ENCODE data around the gene ADAMTSL3.

The ADAMTSL3 gene

GRCh38 chr15:83917432-83917831 lies 263.5 kb downstream of the ADAMTSL3 start:
- H3K27me3 Mint-ChIP-seq, result peaks cover 2% of the 10 kb centered on the region
- no peak overlapping the region for H3K4me3 Mint-ChIP-seq
- no peak overlapping the region for H3K27ac Mint-ChIP-seq
- H3K9me3 Mint-ChIP-seq, result no peaks in the 10 kb centered on the region
- no peak for DNase-seq (ENCODE audit: low spot score in 2 of 2)
- H3K4me1 Mint-ChIP-seq, result peaks cover 6% of the 10 kb centered on the region
- no peak for ATAC-seq (ENCODE audit: low read depth)
- no peaks in the 10 kb centered on the region for H3K36me3 Mint-ChIP-seq

DNA sequence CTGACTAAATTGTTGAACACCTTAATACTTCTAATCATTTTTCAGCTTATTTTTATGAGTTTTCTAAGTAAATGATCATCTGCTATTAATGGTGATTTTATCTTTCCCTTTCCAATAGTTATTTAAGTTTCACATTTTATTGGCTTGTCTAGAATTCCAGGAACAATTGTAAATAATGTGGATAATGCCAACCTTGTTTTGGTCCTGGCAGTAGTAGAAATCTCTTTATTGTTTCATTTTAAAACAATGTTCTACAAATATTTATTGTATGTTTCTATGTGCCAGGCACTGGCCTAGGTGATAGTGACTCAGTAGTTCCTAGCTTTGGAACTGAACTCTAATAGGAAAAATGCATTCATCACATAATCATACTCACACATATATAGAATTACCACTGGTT lies 264.1 kb downstream of the ADAMTSL3 start:
- ATAC-seq (ENCODE audit: low read depth) (no peak), DNase-seq (ENCODE audit: low spot score in 2 of 2) (no peak)
- Mint-ChIP-seq H3K9me3 (no peaks in the 10 kb centered on the region), H3K36me3 (no peaks in the 10 kb centered on the region), H3K4me1 (peaks cover 6% of the 10 kb centered on the region), H3K27me3 (peaks cover 2% of the 10 kb centered on the region), H3K27ac (no peak overlapping the region), H3K4me3 (no peak overlapping the region)

GRCh38 chr15:83919319-83919830 lies 265.5 kb downstream of the ADAMTSL3 start:
- Mint-ChIP-seq H3K9me3 (no peaks in the 10 kb centered on the region), H3K36me3 (no peaks in the 10 kb centered on the region), H3K27me3 (peaks cover 2% of the 10 kb centered on the region), H3K27ac (no peak overlapping the region), H3K4me1 (peaks cover 6% of the 10 kb centered on the region), H3K4me3 (no peak overlapping the region)
- ATAC-seq (ENCODE audit: low read depth) (no peak), DNase-seq (ENCODE audit: low spot score in 2 of 2) (no peak)

GRCh38 chr15:83919978-83920510 lies 266.1 kb downstream of the ADAMTSL3 start:
- no peak overlapping the region for H3K27ac Mint-ChIP-seq
- H3K36me3 Mint-ChIP-seq, result no peaks in the 10 kb centered on the region
- H3K4me3 Mint-ChIP-seq, result no peak overlapping the region
- ATAC-seq (ENCODE audit: low read depth), result no peak
- H3K4me1 Mint-ChIP-seq, result peaks cover 6% of the 10 kb centered on the region
- peaks cover 2% of the 10 kb centered on the region for H3K27me3 Mint-ChIP-seq
- no peak for DNase-seq (ENCODE audit: low spot score in 2 of 2)
- H3K9me3 Mint-ChIP-seq, result no peaks in the 10 kb centered on the region

DNA sequence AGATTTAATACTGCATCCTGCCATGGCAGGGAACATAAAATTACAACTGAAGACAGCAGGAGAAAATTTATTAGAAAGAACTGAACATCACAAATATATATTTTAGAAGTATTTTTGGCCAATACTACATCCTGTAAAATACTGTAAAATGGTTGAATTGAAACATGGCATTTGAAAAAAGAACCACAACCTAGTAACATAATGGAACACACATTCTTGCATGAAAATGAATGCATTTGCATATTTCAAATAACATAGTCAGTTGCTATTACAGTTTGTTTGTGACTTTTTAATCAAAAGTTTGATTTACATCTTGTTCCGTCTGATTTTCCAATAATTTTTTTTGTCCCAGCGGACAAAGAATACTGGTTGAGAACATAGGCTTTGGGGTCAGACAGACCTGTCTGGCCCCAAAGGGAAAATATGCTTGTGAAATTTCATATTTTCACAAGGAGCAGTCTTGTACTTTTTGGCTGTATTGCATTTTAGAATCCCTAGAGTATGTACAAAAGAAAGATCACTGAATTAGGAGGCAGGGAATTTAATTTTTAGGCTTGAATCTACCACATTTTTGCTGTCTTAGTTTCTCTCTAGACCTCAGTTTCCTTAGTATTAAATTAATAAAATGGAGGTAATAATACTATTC lies 268.8 kb downstream of the ADAMTSL3 start:
- Mint-ChIP-seq H3K9me3 (no peaks in the 10 kb centered on the region), H3K36me3 (no peaks in the 10 kb centered on the region), H3K4me1 (peaks cover 6% of the 10 kb centered on the region), H3K27ac (no peak overlapping the region), H3K4me3 (no peak overlapping the region), H3K27me3 (peaks cover 2% of the 10 kb centered on the region)
- ATAC-seq (ENCODE audit: low read depth), result no peak
- no peak for DNase-seq (ENCODE audit: low spot score in 2 of 2)

GRCh38 chr15:83926116-83926515 lies 272.2 kb downstream of the ADAMTSL3 start:
- Mint-ChIP-seq H3K36me3 (no peaks in the 10 kb centered on the region), H3K27ac (no peak overlapping the region), H3K27me3 (peaks cover 7% of the 10 kb centered on the region), H3K4me1 (no peaks in the 10 kb centered on the region), H3K4me3 (no peak overlapping the region), H3K9me3 (no peaks in the 10 kb centered on the region)
- no peak for DNase-seq (ENCODE audit: low spot score in 2 of 2)
- ATAC-seq (ENCODE audit: low read depth), result no peak

GRCh38 chr15:83927704-83928391 lies 273.9 kb downstream of the ADAMTSL3 start:
- no peak for DNase-seq (ENCODE audit: low spot score in 2 of 2)
- Mint-ChIP-seq H3K36me3 (no peaks in the 10 kb centered on the region), H3K4me1 (no peaks in the 10 kb centered on the region), H3K27ac (no peak overlapping the region), H3K4me3 (no peak overlapping the region), H3K9me3 (peaks cover 2% of the 10 kb centered on the region), H3K27me3 (peaks cover 7% of the 10 kb centered on the region)
- ATAC-seq (ENCODE audit: low read depth), result no peak

DNA sequence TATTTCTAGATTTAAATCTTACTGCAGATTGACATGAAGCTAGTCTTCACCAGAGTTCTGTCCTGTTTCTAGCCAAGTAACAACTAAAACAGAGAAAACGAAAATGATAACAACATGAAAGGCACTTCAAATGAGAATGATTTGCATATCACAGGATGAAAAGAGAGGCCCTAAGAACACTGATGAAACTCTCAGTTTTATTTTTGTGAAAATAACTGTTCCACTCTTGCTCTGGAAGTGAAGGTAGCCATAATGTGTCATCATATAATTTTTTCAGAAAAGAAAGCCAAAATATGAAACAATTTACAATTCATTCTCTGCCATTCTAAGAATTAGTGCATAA lies 274.4 kb downstream of the ADAMTSL3 start:
- Mint-ChIP-seq H3K27ac (no peak overlapping the region), H3K27me3 (peaks cover 7% of the 10 kb centered on the region), H3K4me1 (no peaks in the 10 kb centered on the region), H3K9me3 (peaks cover 7% of the 10 kb centered on the region), H3K36me3 (no peaks in the 10 kb centered on the region), H3K4me3 (no peak overlapping the region)
- DNase-seq (ENCODE audit: low spot score in 2 of 2) (no peak), ATAC-seq (ENCODE audit: low read depth) (no peak)

DNA sequence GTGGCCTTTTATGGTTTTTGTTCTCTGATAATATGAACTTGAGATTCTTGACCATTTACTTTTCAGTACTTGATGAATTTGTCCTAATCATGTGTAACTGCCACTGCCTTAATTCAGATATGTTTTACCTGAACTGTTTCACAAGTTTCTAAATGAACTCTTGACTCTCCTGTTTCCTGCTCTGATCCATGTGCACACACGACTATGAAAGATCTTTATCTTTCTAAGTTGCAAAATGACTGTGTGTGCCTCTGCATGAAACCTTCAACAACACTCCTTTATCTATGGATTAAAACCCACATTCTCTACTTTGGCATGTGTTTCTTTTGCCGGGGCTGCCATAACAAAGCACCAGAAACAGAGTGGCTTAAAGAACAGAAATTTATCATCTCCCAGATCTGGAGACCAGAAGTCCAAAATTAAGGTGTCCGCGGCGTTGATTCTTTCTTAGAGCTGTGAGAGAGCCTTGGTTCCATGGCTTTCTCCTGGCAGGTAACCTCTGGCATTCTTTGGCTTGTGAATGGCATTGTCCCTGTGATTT lies 275.0 kb downstream of the ADAMTSL3 start:
- no peaks in the 10 kb centered on the region for H3K36me3 Mint-ChIP-seq
- no peak overlapping the region for H3K4me3 Mint-ChIP-seq
- H3K4me1 Mint-ChIP-seq, result no peaks in the 10 kb centered on the region
- DNase-seq (ENCODE audit: low spot score in 2 of 2), result no peak
- peaks cover 9% of the 10 kb centered on the region for H3K9me3 Mint-ChIP-seq
- H3K27me3 Mint-ChIP-seq, result peaks cover 7% of the 10 kb centered on the region
- no peak for ATAC-seq (ENCODE audit: low read depth)
- H3K27ac Mint-ChIP-seq, result no peak overlapping the region

GRCh38 chr15:83929619-83930018 lies 275.7 kb downstream of the ADAMTSL3 start:
- H3K4me1 Mint-ChIP-seq, result no peaks in the 10 kb centered on the region
- no peak overlapping the region for H3K27ac Mint-ChIP-seq
- H3K27me3 Mint-ChIP-seq, result peaks cover 7% of the 10 kb centered on the region
- DNase-seq (ENCODE audit: low spot score in 2 of 2) (no peak), ATAC-seq (ENCODE audit: low read depth) (no peak)
- H3K9me3 Mint-ChIP-seq, result peaks cover 12% of the 10 kb centered on the region
- no peak overlapping the region for H3K4me3 Mint-ChIP-seq
- H3K36me3 Mint-ChIP-seq, result no peaks in the 10 kb centered on the region

DNA sequence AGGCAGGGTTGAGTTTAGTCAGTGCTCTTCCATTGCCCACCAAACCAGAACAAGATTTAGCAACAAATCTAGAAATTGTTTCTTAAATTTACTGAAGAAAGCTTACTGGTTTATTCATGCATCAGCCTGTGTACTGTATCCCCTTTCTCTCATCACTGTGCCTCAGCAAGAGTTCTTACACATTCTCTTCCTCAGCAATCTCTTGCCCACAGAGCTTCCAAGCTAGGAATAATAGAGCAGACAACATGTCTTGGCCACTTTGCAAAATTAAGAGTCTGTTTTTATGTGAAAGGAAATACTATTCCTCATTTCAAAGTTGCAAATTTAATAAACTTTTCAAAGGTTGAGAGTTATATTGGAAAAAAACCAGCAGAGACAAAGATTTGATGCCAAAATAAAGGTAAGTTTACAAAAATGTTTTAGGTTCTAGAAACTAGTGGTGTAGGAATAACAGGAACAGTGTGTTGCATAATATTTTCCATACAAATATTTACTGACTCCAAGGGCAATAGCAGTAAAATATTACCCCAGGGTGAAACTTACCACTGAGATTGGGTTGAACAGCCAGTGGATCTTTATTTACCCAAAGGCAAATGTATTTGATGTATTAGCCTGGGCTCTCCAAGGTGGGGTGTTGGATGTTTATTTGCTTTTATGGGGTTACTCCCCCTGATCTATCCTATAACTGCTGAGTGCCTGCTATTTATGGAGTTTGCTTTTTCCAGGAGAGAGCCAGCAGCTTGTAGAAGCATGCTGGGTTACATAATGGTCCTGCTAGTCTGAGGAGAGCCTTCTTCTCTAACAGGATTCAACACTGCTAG lies 276.7 kb downstream of the ADAMTSL3 start:
- no peak for DNase-seq (ENCODE audit: low spot score in 2 of 2)
- Mint-ChIP-seq H3K27ac (no peak overlapping the region), H3K27me3 (peaks cover 7% of the 10 kb centered on the region), H3K36me3 (no peaks in the 10 kb centered on the region), H3K9me3 (peaks cover 14% of the 10 kb centered on the region), H3K4me1 (no peaks in the 10 kb centered on the region), H3K4me3 (no peak overlapping the region)
- no peak for ATAC-seq (ENCODE audit: low read depth)

DNA sequence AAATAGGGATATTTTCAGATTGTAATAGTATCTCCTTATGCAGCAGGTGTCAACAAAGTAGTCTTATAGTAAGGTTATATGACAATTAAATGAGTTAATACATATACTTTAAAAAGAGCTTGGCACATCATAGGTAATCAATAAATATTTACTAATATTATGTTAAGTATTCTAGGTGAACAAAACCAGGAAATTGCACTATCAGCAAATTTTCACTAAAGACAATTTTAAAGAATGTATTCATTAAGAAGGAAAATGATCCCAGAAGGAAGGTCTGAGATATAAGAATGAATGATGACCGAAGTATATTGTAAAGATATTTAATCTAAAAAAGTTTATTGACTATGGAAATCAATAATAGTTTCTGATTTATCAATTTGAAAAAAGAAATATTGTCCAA lies 281.9 kb downstream of the ADAMTSL3 start:
- DNase-seq (ENCODE audit: low spot score in 2 of 2) (no peak), ATAC-seq (ENCODE audit: low read depth) (no peak)
- no peaks in the 10 kb centered on the region for H3K27me3 Mint-ChIP-seq
- H3K4me1 Mint-ChIP-seq, result peaks cover 2% of the 10 kb centered on the region
- peaks cover 17% of the 10 kb centered on the region for H3K9me3 Mint-ChIP-seq
- H3K27ac Mint-ChIP-seq, result no peak overlapping the region
- no peak overlapping the region for H3K4me3 Mint-ChIP-seq
- H3K36me3 Mint-ChIP-seq, result no peaks in the 10 kb centered on the region

DNA sequence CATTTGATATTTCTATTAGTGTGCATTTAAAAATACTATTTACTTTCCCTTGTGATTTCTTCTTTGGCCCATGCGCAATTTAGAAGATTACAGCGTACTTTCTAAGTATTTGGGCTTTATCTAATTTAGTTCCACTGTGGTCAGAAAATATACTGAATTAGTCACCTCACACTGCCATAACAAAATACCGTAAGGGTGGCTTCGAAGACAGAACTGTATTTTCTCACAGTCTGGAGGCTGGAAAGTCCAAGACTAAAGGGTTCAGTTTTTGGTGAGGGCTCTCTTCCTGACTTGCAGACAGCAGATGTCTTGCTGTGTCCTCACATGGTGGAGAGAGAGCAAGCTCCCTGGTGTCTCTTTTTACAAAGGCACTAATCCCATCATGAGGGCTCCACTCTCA lies 286.2 kb downstream of the ADAMTSL3 start:
- no peak for DNase-seq (ENCODE audit: low spot score in 2 of 2)
- peaks cover 4% of the 10 kb centered on the region for H3K27me3 Mint-ChIP-seq
- no peaks in the 10 kb centered on the region for H3K36me3 Mint-ChIP-seq
- H3K9me3 Mint-ChIP-seq, result peaks cover 3% of the 10 kb centered on the region
- no peak overlapping the region for H3K27ac Mint-ChIP-seq
- no peak for ATAC-seq (ENCODE audit: low read depth)
- peaks cover 2% of the 10 kb centered on the region for H3K4me1 Mint-ChIP-seq
- H3K4me3 Mint-ChIP-seq, result no peak overlapping the region

GRCh38 chr15:83943043-83943442 lies 289.1 kb downstream of the ADAMTSL3 start:
- peaks cover 5% of the 10 kb centered on the region for H3K27me3 Mint-ChIP-seq
- DNase-seq (ENCODE audit: low spot score in 2 of 2) (no peak), ATAC-seq (ENCODE audit: low read depth) (no peak)
- peaks cover 2% of the 10 kb centered on the region for H3K4me1 Mint-ChIP-seq
- no peak overlapping the region for H3K4me3 Mint-ChIP-seq
- peaks cover 1% of the 10 kb centered on the region for H3K9me3 Mint-ChIP-seq
- H3K27ac Mint-ChIP-seq, result no peak overlapping the region
- no peaks in the 10 kb centered on the region for H3K36me3 Mint-ChIP-seq
